Peyer's patch (tissue), 4 donors: ENCODE data around the gene DSCAML1.

Source experiments
- POLR2A ChIP-seq, 2 donors: fragments of 450-650 bp; IDR thresholded peaks; one replicate each; pipeline ENCODE4 v1.5.1; 2017; ENCODE audit warnings: antibody characterized with exemption in 2 of 2, mild to moderate bottlenecking in 2 of 2, moderate library complexity in 2 of 2
- TF ChIP-seq, protein P1 (sequence below), 6 experiments: fragments of 450-650 bp in 4 of 6; fragments of 200-600 bp in 2 of 6; sonication (generic) in 1 of 6; IDR thresholded peaks; one replicate each; pipeline ENCODE4 v1.5.1; 2017 to 2019; ENCODE audit warnings: antibody characterized with exemption in 6 of 6, mild to moderate bottlenecking in 3 of 6, moderate library complexity in 1 of 6

DNA sequence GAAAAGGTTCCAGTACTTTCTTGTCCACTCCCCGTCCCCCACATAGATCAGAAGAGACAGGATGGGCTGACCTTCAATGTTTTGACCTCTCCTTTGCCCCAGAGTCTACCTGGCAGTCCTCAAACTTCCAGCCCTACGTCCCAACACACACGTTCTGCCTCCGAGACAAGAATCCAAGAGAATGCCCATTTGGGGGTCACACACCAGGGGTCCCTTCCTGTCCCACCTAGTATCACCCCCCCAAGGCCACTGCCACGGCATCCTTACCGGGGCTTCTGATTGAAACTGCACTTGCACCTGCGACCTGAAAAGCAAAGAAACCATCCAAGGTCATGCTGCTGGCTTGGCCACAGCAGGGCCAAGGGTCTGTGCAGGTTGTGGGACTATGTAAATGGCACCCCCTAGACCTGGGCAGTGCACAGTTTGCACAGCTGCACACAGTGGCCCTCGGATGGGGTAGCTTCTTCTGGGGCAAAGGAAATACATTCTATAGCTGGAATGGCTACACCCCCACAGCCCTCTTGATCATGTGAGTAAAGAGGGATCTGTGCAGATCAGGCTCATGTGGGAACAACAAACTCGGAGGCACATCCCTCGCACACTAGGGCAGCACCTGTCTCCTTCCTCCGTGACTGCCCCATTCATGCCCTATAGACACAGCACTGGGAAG is 44.0 kb upstream of the DSCAML1 start:
- TF ChIP-seq, protein P1, sequence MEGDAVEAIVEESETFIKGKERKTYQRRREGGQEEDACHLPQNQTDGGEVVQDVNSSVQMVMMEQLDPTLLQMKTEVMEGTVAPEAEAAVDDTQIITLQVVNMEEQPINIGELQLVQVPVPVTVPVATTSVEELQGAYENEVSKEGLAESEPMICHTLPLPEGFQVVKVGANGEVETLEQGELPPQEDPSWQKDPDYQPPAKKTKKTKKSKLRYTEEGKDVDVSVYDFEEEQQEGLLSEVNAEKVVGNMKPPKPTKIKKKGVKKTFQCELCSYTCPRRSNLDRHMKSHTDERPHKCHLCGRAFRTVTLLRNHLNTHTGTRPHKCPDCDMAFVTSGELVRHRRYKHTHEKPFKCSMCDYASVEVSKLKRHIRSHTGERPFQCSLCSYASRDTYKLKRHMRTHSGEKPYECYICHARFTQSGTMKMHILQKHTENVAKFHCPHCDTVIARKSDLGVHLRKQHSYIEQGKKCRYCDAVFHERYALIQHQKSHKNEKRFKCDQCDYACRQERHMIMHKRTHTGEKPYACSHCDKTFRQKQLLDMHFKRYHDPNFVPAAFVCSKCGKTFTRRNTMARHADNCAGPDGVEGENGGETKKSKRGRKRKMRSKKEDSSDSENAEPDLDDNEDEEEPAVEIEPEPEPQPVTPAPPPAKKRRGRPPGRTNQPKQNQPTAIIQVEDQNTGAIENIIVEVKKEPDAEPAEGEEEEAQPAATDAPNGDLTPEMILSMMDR (IDR thresholded peaks at IDR 0.05), result no peak
- no peak for TF ChIP-seq POLR2A (IDR thresholded peaks at IDR 0.05)
